SK-N-SH (cell line): ENCODE results near the gene CUEDC2. TPM values are rescaled to one million over a fixed set of nuclear protein-coding genes. Genes with fewer than 3 reads are reported as not detected.

Experiments
- CTCF ChIA-PET: fragments of 300-600, 350-600 bp; formaldehyde crosslinking; extraction: SDS; loops from one replicate; lab custom pipeline; 2021; lab: Yijun Ruan, JAX
- POLR2A ChIA-PET: fragments of 350-600 bp; sonication (Branson Sonifier 250); formaldehyde crosslinking; extraction: SDS; loops from one replicate; lab custom pipeline; 2020; ENCODE audit warnings: antibody characterized with exemption, inconsistent platforms; lab: Yijun Ruan, JAX
- DNase-seq: peaks from one replicate; pipeline ENCODE4 v3.0.0; 2012
- H2AFZ ChIP-seq: fragments of 200-600 bp; sonication (generic); 2 replicates; pipeline ENCODE4 v1.8.1; 2016; ENCODE audit warnings: antibody characterized with exemption, mild to moderate bottlenecking, low read depth
- H3F3A ChIP-seq: fragments of 200-600 bp; sonication (generic); replicated peaks from 2 replicates; pipeline ENCODE3; 2016; ENCODE audit warnings: antibody characterized with exemption, mild to moderate bottlenecking; ENCODE audit not compliant: insufficient read depth
- H3K27ac ChIP-seq, 2 experiments: fragments of 200-500 bp in 1 of 2; fragments of 200-600 bp in 1 of 2; sonication (Bioruptor generic) in 1 of 2; sonication (generic), shearing (Covaris generic) in 1 of 2; 2 replicates each; pipeline versions ENCODE4 v1.5.1 to v1.6.1; 2014 to 2016; ENCODE audit warnings: low read depth in 2 of 2, inconsistent platforms in 1 of 2, low read length in 1 of 2, mild to moderate bottlenecking in 1 of 2, mixed read lengths in 1 of 2
- H3K27me3 ChIP-seq: fragments of 200-600 bp; sonication (generic), shearing (Covaris generic); 2 replicates; pipeline ENCODE4 v1.6.1; 2016; ENCODE audit warnings: mixed run types; ENCODE audit not compliant: insufficient read depth
- H3K36me3 ChIP-seq, 2 experiments: fragments of 200-500 bp in 1 of 2; fragments of 200-600 bp in 1 of 2; sonication (Bioruptor generic) in 1 of 2; sonication (generic) in 1 of 2; replicated peaks in 1 of 2; 2 replicates each; pipeline versions ENCODE3 to v1.5.1; 2014 to 2016; ENCODE audit warnings: low read length in 1 of 2, mild to moderate bottlenecking in 1 of 2; ENCODE audit not compliant: insufficient read depth in 2 of 2, control insufficient read depth in 1 of 2
- H3K4me1 ChIP-seq, 2 experiments: fragments of 200-500 bp in 1 of 2; fragments of 200-600 bp in 1 of 2; sonication (Bioruptor generic) in 1 of 2; sonication (generic), shearing (Covaris generic) in 1 of 2; 2 replicates each; pipeline versions ENCODE4 v1.5.1 to v1.6.1; 2014 to 2016; ENCODE audit warnings: low read depth in 1 of 2, low read length in 1 of 2, mixed run types in 1 of 2; ENCODE audit not compliant: insufficient read depth in 2 of 2, control insufficient read depth in 1 of 2
- H3K4me2 ChIP-seq: fragments of 200-600 bp; sonication (generic), shearing (Covaris generic); 2 replicates; pipeline ENCODE4 v1.6.1; 2017; ENCODE audit warnings: mixed run types
- H3K4me3 ChIP-seq, 2 experiments: fragments of 200-500 bp in 1 of 2; fragments of 200-600 bp in 1 of 2; sonication (Bioruptor generic) in 1 of 2; sonication (generic), shearing (Covaris generic) in 1 of 2; 2 replicates each; pipeline versions ENCODE4 v1.5.1 to v1.8.1; 2014 to 2016; ENCODE audit warnings: low read depth in 2 of 2, inconsistent platforms in 1 of 2, low read length in 1 of 2, mild to moderate bottlenecking in 1 of 2, mixed read lengths in 1 of 2, moderate library complexity in 1 of 2
- H3K79me2 ChIP-seq: fragments of 200-600 bp; sonication (generic); 2 replicates; pipeline ENCODE4 v1.8.1; 2017; ENCODE audit warnings: mild to moderate bottlenecking; ENCODE audit not compliant: insufficient read depth
- H3K9ac ChIP-seq: fragments of 200-600 bp; sonication (generic); 2 replicates; pipeline ENCODE4 v1.6.1; 2017; ENCODE audit warnings: mixed run types
- H3K9me2 ChIP-seq: fragments of 200-600 bp; sonication (generic); 2 replicates; pipeline ENCODE4 v1.6.1; 2017; ENCODE audit warnings: mixed run types
- H3K9me3 ChIP-seq: fragments of 200-600 bp; sonication (generic); 2 replicates; pipeline ENCODE4 v1.6.1; 2017; ENCODE audit warnings: mixed run types, mild to moderate bottlenecking, moderate library complexity
- H4K20me1 ChIP-seq: fragments of 200-600 bp; sonication (generic); 2 replicates; pipeline ENCODE4 v1.6.1; 2017; ENCODE audit warnings: mild to moderate bottlenecking, mixed run types; ENCODE audit not compliant: insufficient read depth
- CHD2 ChIP-seq: fragments of 150-350 bp; IDR thresholded peaks from 2 replicates; pipeline ENCODE4 v1.6.1; 2018; ENCODE audit warnings: low read length; ENCODE audit not compliant: partially characterized antibody
- ELF1 ChIP-seq: IDR thresholded peaks from 2 replicates; pipeline ENCODE4 v1.4.0; 2012
- FOSL2 ChIP-seq: IDR thresholded peaks from 2 replicates; pipeline ENCODE4 v1.4.0; 2012; ENCODE audit warnings: low read depth, mild to moderate bottlenecking, moderate library complexity, borderline replicate concordance
- FOXM1 ChIP-seq: IDR thresholded peaks from 2 replicates; pipeline ENCODE4 v1.4.0; 2012; ENCODE audit warnings: low read depth, mild to moderate bottlenecking
- GABPA ChIP-seq: IDR thresholded peaks from 2 replicates; pipeline ENCODE4 v1.4.0; 2012; ENCODE audit warnings: low read depth, mild to moderate bottlenecking
- GATA2 ChIP-seq: sonication (generic); formaldehyde crosslinking; IDR thresholded peaks from 2 replicates; pipeline ENCODE4 v1.5.0; 2020; ENCODE audit warnings: mild to moderate bottlenecking, missing genetic modification reagents
- MAX ChIP-seq: IDR thresholded peaks from 2 replicates; pipeline ENCODE4 v1.4.0; 2012; ENCODE audit warnings: low read depth
- MEF2A ChIP-seq: IDR thresholded peaks from 2 replicates; pipeline ENCODE4 v1.4.0; 2012; ENCODE audit warnings: low read depth, borderline replicate concordance
- MXI1 ChIP-seq: IDR thresholded peaks from 2 replicates; pipeline ENCODE4 v1.6.1; 2012; ENCODE audit warnings: mild to moderate bottlenecking, low read depth, low read length, improper control_type of control experiment
- PBX3 ChIP-seq: IDR thresholded peaks from 2 replicates; pipeline ENCODE4; 2012
- RCOR1 ChIP-seq: fragments of 150-350 bp; IDR thresholded peaks from 2 replicates; pipeline ENCODE4 v1.6.1; 2017; ENCODE audit warnings: antibody characterized with exemption, low read length
- REST ChIP-seq: IDR thresholded peaks from 2 replicates; pipeline ENCODE4 v1.6.1; 2012; ENCODE audit warnings: mild to moderate bottlenecking, low read depth, low read length, moderate library complexity
- RFX5 ChIP-seq: IDR thresholded peaks from 2 replicates; pipeline ENCODE4 v1.6.1; 2012; ENCODE audit warnings: mild to moderate bottlenecking, improper control_type of control experiment, low read length
- SIN3A ChIP-seq: IDR thresholded peaks from 2 replicates; pipeline ENCODE4 v1.6.1; 2012; ENCODE audit warnings: low read depth, mild to moderate bottlenecking, low read length, moderate library complexity, borderline replicate concordance
- TAF1 ChIP-seq: IDR thresholded peaks from 2 replicates; pipeline ENCODE4 v1.6.1; 2012; ENCODE audit warnings: low read depth, mild to moderate bottlenecking, low read length, moderate library complexity, borderline replicate concordance
- TCF12 ChIP-seq: IDR thresholded peaks from 2 replicates; pipeline ENCODE4 v1.4.0; 2012
- USF1 ChIP-seq: IDR thresholded peaks from 2 replicates; pipeline ENCODE4 v1.4.0; 2012; ENCODE audit warnings: low read depth, borderline replicate concordance
- WGBS: methylation state at CpG from one replicate; pipeline ENCODE4 v1.1.6; 2017; ENCODE audit warnings: low lambda C conversion rate; 5-methylcytosine and 5-hydroxymethylcytosine counted together
- polyA plus RNA-seq, 3 experiments: library from polyadenylated mRNA; depleted of rRNA; stranded (reverse); fragments of >200 nt; gene quantifications; 2 replicates each; pipeline ENCODE4 v1.2.3, GENCODE V29; 2012

The CUEDC2 gene
- polyA plus RNA-seq, 1 of the 3 experiments (the other 2 are of a cell fraction) = 162 TPM

GRCh38 chr10:102394079-102394800 lies 38.1 kb downstream of the CUEDC2 start:
- POLR2A ChIA-PET = interaction anchor here (0.6 to 2.8 kb wide), 3 partner anchors 28 to 275 kb away, joined by 3 to 11 read pairs (median 3); no protein-coding TSS in a partner anchor
- 0% methylated on average over 6 of the region's 71 CpGs for WGBS
- peak overlapping the region; percentile 83; the same call in 1 of the 2 replicates for H2AFZ ChIP-seq

More at GRCh38 chr10:102394079-102394800, 38.1 kb downstream of the CUEDC2 start:
- Histone ChIP-seq H3F3A (peaks cover 3% of the 10 kb centered on the region), H3K9me2 (no peaks in the 10 kb centered on the region), H3K4me2 (peak overlapping the region; percentile 90), H3K4me1 (peaks cover 0 to 17% of the 10 kb centered on the region in 2 experiments; a peak in 1 of 4 replicates), H3K36me3 (no peaks in the 10 kb centered on the region), H3K27me3 (no peaks in the 10 kb centered on the region), H3K9ac (peak overlapping the region; percentile 68), H3K9me3 (no peaks in the 10 kb centered on the region), H4K20me1 (no peaks in the 10 kb centered on the region), H3K4me3 (peak overlapping the region; percentile 65 to 77), H3K27ac (peak overlapping the region; percentile 47 to 81; a peak in 3 of 4 replicates), H3K79me2 (peaks cover 5% of the 10 kb centered on the region; the same call in 1 of the 2 replicates)
- TF ChIP-seq MXI1 = peak; percentile 73
- peak; percentile 49; the same call in 1 of the 2 replicates for TF ChIP-seq FOXM1
- TF ChIP-seq MEF2A = no peak
- TF ChIP-seq TAF1 = no peak
- TF ChIP-seq TCF12 = peak; percentile 3; the same call in 1 of the 2 replicates
- no peak for TF ChIP-seq CHD2
- peak; percentile 4; the same call in 1 of the 2 replicates for TF ChIP-seq USF1
- 0 out of 2 replicates have a peak, but pooled peaks have one; percentile 30 for TF ChIP-seq RCOR1
- TF ChIP-seq MAX = peak; percentile 31; the same call in 1 of the 2 replicates
- TF ChIP-seq PBX3 = peak; percentile 61
- peak; percentile 54 for TF ChIP-seq REST
- TF ChIP-seq SIN3A = peak; percentile 92; the same call in 1 of the 2 replicates
- TF ChIP-seq ELF1 = peak; percentile 77
- TF ChIP-seq GABPA = peak; percentile 59; the same call in 1 of the 2 replicates
- no peak for TF ChIP-seq GATA2 (CRISPR knock-in tag)
- TF ChIP-seq FOSL2 = peak; percentile 19; the same call in 1 of the 2 replicates
- peak; percentile 82 for TF ChIP-seq RFX5
- CTCF ChIA-PET = interaction anchor here (0.8 to 16.5 kb wide), 41 partner anchors 11 to 271 kb away, joined by 3 to 359 read pairs (median 5); partner anchors contain the start of genes CUEDC2, ELOVL3, FBXL15 and GBF1
- DNase-seq = peak; percentile 92
